HepG2 (cell line): Measurements from ENCODE around the gene ADAMTS16.

Source experiments
- ELF1 ChIP-seq: sonication (generic); formaldehyde crosslinking; IDR thresholded peaks from 2 replicates; pipeline ENCODE4 v1.4.0; 2020; ENCODE audit warnings: missing genetic modification reagents
- EZH2 ChIP-seq: conservative IDR thresholded peaks from 2 replicates; pipeline ENCODE4 v1.6.1; 2012; ENCODE audit warnings: mild to moderate bottlenecking, low read depth, low read length, moderate library complexity
- KDM5B ChIP-seq: sonication (generic); formaldehyde crosslinking; IDR thresholded peaks from 2 replicates; pipeline ENCODE4 v1.4.0; 2020; ENCODE audit warnings: missing genetic modification reagents, mild to moderate bottlenecking, borderline replicate concordance
- TMF1 ChIP-seq: sonication (generic); formaldehyde crosslinking; IDR thresholded peaks from 2 replicates; pipeline ENCODE4 v1.8.1; 2022; ENCODE audit warnings: low read depth, missing genetic modification reagents
- ZNF121 ChIP-seq: sonication (generic); formaldehyde crosslinking; IDR thresholded peaks from 2 replicates; pipeline ENCODE4 v1.5.0; 2020; ENCODE audit warnings: mild to moderate bottlenecking, missing genetic modification reagents
- ZNF75D ChIP-seq: sonication (generic); formaldehyde crosslinking; IDR thresholded peaks from 2 replicates; pipeline ENCODE4 v1.8.1; 2023; ENCODE audit warnings: missing genetic modification reagents, mild to moderate bottlenecking, borderline replicate concordance
- ZNF780A ChIP-seq: sonication (generic); formaldehyde crosslinking; IDR thresholded peaks from 2 replicates; pipeline ENCODE4 v1.8.0; 2022; ENCODE audit warnings: mild to moderate bottlenecking, missing genetic modification reagents, moderate library complexity
- TF ChIP-seq, protein P1 (sequence below): sonication (generic); formaldehyde crosslinking; IDR thresholded peaks from 2 replicates; pipeline ENCODE4 v1.5.0; 2020; ENCODE audit warnings: mild to moderate bottlenecking, missing genetic modification reagents, moderate library complexity
- TF ChIP-seq, protein P2 (sequence below): sonication (generic); formaldehyde crosslinking; IDR thresholded peaks from 2 replicates; pipeline ENCODE4 v1.8.1; 2022; ENCODE audit warnings: mild to moderate bottlenecking, missing genetic modification reagents
- TF ChIP-seq, protein P3 (sequence below): sonication (generic); formaldehyde crosslinking; IDR thresholded peaks from 2 replicates; pipeline ENCODE4 v1.4.0; 2020; ENCODE audit warnings: missing genetic modification reagents
- TF ChIP-seq, protein P4 (sequence below): sonication (generic); formaldehyde crosslinking; IDR thresholded peaks from 2 replicates; pipeline ENCODE4 v1.5.0; 2020; ENCODE audit warnings: mild to moderate bottlenecking, missing genetic modification reagents

- TF ChIP-seq, protein P1, sequence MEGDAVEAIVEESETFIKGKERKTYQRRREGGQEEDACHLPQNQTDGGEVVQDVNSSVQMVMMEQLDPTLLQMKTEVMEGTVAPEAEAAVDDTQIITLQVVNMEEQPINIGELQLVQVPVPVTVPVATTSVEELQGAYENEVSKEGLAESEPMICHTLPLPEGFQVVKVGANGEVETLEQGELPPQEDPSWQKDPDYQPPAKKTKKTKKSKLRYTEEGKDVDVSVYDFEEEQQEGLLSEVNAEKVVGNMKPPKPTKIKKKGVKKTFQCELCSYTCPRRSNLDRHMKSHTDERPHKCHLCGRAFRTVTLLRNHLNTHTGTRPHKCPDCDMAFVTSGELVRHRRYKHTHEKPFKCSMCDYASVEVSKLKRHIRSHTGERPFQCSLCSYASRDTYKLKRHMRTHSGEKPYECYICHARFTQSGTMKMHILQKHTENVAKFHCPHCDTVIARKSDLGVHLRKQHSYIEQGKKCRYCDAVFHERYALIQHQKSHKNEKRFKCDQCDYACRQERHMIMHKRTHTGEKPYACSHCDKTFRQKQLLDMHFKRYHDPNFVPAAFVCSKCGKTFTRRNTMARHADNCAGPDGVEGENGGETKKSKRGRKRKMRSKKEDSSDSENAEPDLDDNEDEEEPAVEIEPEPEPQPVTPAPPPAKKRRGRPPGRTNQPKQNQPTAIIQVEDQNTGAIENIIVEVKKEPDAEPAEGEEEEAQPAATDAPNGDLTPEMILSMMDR (CRISPR knock-in tag) = no peak
- TF ChIP-seq KDM5B (CRISPR knock-in tag) (no peak), ZNF75D (CRISPR knock-in tag) (no peak), ELF1 (CRISPR knock-in tag) (no peak), ZNF121 (CRISPR knock-in tag) (no peak), EZH2 (no peak), ZNF780A (CRISPR knock-in tag) (no peak), TMF1 (CRISPR knock-in tag) (no peak)
- TF ChIP-seq, protein P2, sequence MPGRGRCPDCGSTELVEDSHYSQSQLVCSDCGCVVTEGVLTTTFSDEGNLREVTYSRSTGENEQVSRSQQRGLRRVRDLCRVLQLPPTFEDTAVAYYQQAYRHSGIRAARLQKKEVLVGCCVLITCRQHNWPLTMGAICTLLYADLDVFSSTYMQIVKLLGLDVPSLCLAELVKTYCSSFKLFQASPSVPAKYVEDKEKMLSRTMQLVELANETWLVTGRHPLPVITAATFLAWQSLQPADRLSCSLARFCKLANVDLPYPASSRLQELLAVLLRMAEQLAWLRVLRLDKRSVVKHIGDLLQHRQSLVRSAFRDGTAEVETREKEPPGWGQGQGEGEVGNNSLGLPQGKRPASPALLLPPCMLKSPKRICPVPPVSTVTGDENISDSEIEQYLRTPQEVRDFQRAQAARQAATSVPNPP (CRISPR knock-in tag) = no peak
- TF ChIP-seq, protein P3, sequence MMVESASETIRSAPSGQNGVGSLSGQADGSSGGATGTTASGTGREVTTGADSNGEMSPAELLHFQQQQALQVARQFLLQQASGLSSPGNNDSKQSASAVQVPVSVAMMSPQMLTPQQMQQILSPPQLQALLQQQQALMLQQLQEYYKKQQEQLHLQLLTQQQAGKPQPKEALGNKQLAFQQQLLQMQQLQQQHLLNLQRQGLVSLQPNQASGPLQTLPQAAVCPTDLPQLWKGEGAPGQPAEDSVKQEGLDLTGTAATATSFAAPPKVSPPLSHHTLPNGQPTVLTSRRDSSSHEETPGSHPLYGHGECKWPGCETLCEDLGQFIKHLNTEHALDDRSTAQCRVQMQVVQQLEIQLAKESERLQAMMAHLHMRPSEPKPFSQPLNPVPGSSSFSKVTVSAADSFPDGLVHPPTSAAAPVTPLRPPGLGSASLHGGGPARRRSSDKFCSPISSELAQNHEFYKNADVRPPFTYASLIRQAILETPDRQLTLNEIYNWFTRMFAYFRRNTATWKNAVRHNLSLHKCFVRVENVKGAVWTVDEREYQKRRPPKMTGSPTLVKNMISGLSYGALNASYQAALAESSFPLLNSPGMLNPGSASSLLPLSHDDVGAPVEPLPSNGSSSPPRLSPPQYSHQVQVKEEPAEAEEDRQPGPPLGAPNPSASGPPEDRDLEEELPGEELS (CRISPR knock-in tag) = no peak
- TF ChIP-seq, protein P4, sequence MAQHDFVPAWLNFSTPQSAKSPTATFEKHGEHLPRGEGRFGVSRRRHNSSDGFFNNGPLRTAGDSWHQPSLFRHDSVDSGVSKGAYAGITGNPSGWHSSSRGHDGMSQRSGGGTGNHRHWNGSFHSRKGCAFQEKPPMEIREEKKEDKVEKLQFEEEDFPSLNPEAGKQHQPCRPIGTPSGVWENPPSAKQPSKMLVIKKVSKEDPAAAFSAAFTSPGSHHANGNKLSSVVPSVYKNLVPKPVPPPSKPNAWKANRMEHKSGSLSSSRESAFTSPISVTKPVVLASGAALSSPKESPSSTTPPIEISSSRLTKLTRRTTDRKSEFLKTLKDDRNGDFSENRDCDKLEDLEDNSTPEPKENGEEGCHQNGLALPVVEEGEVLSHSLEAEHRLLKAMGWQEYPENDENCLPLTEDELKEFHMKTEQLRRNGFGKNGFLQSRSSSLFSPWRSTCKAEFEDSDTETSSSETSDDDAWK = no peak
Observed at GRCh38 chr5:5290674-5291334, 150.7 kb downstream of the ADAMTS16 start.
